8988T (cell line): ENCODE results near the gene RELB.
A peak's percentile ranks its signal among the peaks of the same experiment; 100 is the strongest.
"Not testable (repeated sequence)": the region's sequence is repeated elsewhere in the genome, so short reads cannot be mapped to it uniquely, and the experiment has no call there.

Experiments
- DNase-seq: peaks from one replicate; pipeline ENCODE4 v3.0.0; 2011

RELB gene

DNA sequence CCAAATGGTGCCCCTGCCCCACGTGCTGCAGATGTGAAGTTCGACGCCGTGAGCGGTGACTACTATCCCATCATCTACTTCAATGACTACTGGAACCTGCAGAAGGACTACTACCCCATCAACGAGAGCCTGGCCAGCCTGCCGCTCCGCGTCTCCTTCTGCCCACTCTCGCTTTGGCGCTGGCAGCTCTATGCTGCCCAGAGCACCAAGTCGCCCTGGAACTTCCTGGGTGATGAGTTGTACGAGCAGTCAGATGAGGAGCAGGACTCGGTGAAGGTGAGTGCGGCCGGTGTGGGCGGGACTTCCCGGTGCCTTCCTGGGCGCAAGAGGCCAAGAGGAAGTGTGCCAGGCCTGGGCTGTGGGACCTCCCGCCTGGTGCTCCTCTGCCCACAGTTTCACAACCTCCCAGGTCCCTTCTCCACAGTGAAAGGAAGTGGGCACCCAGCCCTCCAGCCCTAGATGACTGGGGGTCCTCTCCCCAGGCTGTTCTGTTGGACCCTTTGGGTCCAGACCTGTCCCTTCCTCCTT, 14.1 kb upstream of the RELB start:
- DNase-seq = no peak

- DNase-seq = no peak
Measured at GRCh38 chr19:44988273-44988672, 13.0 kb upstream of the RELB start.

- DNase-seq = peak; percentile 71
Measured at GRCh38 chr19:44988896-44989556, 12.2 kb upstream of the RELB start.

DNA sequence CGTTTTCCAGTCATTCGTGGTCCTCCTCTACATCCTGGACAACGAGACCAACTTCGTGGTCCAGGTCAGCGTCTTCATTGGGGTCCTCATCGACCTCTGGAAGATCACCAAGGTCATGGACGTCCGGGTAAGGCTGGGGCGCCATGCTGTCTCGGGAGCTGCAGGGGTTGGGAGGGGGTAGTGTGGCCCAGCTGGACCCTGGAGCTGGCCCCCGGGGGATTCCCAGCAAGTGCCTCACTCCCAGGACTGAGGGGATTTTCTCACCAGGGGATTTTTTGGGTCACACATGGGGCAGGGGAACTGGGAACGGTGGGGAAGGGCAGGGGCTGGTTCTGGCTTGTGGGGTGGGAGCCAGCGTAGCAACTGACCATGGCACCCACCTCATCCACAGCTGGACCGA, 10.8 kb upstream of the RELB start:
- no peak for DNase-seq

DNA sequence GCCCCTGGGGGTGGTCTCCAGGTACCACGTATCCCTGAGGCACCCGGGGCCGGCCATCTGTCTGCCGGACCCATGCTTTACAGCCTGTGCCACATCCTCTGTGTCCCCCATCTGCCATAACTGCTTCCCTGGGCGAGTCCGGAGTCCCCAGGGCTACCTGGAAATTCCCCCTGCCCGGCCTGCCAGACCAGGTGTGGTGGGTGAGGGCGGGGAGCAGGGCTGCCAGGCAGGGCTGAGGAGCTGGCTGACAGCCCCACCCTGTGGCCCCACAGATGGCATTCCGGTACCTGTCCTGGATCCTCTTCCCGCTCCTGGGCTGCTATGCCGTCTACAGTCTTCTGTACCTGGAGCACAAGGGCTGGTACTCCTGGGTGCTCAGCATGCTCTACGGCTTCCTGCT, 10.3 kb upstream of the RELB start:
- no peak for DNase-seq

GRCh38 chr19:44992336-44993163, 8.7 kb upstream of the RELB start:
- no peak for DNase-seq

GRCh38 chr19:44993526-44993925, 7.7 kb upstream of the RELB start:
- DNase-seq = no peak

GRCh38 chr19:44993926-44994537, 7.2 kb upstream of the RELB start:
- DNase-seq = no peak

DNA sequence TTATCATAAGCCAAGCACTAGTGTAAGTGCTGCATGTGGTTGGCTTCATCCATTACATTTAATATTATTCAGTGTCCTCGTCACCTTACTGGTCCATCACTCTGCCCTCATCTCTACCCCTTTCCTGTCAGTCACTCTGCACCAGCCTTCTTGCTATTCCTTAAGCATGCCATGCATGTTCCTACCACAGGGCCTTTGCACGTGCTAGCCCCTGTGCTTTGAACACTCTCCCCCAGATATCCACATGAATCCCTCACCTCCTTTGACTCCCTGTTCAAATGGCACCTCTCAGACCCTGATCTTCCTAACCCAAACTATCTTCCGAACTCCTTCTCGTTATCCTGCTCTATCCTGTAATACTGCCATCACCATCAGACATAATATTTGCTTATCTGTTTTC, 3.2 kb upstream of the RELB start:
- no peak for DNase-seq

DNA sequence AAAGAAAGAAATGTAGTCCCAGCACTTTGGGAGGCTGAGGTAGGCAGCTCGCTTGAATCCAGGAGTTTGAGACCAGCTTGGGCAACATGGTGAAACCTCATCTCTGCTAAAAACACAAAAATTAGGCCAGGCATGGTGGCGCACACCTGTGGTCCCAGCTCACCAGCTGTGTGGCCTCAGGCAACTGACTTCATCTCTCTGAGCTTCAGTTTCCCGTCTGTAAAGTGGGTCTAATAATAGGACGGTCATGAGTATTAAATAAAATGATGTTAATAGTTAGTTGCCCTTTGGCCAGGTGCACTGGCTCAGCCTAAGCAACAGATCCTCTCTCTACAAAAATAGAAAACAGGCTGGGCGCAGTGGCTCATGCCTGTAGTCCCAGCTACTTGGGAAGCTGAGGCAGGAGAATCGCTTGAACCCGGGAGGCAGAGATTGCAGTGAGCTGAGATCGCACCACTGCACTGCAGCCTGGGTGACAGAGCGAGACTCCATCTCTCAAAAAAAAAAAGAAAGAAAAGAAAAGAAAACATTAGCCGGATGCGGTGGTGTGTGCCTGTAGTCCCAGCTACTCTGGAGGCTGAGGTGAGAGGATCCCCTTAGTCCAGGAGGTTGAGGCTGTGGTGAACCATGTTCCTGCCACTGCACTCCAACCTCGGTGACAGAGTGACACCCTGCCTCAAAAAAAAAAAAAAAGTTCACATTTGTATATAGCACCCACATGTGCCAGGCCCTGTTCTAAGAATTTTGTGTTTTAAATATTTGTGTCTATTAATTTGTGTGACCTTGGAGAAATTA, 1.9 kb upstream of the RELB start:
- DNase-seq = not testable (repeated sequence)

DNA sequence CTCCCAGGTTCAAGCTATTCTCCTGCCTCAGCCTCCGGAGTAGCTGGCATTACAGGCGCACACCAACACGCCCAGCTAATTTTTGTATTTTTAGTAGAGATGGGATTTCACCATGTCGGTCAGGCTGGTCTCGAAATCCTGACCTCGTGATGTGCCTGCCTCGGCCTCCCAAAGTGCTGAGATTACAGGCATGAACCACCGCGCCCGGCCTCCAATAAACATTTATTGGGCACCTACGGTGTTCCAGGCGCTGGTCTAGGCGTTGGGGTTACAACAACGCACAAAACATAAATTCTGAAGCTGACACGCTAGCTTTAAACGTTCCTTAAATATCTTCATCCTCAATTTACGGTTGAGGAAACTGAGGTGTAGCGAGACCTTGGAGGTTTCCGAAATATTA, 599 bp upstream of the RELB start:
- DNase-seq = not testable (repeated sequence)

- DNase-seq = no peak
Measured at GRCh38 chr19:45003485-45003884, 2.2 kb downstream of the RELB start.

- no peak for DNase-seq
Measured at GRCh38 chr19:45005787-45006186, 4.5 kb downstream of the RELB start.

- no peak for DNase-seq
Measured at GRCh38 chr19:45008552-45008951, 7.3 kb downstream of the RELB start.

DNA sequence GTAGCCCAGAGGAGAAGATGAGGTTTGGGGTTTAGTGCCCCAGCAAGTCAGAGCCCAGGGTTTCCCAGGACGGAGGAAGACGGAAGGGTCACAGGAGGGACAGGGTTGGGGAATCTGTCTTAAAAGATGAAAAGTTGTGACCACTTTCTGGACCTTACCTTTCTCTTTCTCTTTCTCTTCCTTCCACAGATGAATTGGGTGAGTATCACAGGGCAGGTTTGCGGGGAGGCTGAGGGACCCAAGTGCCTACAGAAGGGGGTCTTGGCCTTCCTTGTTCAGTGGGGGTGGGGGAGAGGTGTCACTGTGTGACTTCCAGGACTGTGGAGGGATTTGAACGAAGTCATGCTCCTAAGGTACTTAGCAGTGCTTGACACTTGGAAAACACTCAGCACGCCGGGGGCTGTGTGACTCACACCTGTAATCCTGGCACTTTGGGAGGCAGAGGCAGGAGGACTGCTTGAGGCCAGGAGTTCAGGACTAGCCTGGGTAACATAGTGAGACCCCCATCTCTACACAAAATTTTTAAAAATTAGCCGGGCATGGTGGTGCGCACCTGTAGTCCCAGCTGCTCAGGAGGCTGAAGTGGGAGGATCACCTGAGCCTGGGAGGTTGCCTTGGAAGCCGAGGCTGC, 8.5 kb downstream of the RELB start:
- no peak for DNase-seq

- no peak for DNase-seq
Measured at GRCh38 chr19:45010306-45010705, 9.0 kb downstream of the RELB start.

DNA sequence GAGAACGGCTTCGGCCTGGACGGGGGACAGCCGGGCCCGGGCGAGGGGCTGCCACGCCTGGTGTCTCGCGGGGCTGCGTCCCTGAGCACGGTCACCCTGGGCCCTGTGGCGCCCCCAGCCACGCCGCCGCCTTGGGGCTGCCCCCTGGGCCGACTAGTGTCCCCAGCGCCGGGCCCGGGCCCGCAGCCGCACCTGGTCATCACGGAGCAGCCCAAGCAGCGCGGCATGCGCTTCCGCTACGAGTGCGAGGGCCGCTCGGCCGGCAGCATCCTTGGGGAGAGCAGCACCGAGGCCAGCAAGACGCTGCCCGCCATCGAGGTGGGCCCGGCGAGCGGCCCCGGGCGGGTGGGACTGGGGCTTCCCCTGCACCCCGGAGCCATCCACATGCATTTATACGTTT, 10.7 kb downstream of the RELB start:
- DNase-seq = no peak

DNA sequence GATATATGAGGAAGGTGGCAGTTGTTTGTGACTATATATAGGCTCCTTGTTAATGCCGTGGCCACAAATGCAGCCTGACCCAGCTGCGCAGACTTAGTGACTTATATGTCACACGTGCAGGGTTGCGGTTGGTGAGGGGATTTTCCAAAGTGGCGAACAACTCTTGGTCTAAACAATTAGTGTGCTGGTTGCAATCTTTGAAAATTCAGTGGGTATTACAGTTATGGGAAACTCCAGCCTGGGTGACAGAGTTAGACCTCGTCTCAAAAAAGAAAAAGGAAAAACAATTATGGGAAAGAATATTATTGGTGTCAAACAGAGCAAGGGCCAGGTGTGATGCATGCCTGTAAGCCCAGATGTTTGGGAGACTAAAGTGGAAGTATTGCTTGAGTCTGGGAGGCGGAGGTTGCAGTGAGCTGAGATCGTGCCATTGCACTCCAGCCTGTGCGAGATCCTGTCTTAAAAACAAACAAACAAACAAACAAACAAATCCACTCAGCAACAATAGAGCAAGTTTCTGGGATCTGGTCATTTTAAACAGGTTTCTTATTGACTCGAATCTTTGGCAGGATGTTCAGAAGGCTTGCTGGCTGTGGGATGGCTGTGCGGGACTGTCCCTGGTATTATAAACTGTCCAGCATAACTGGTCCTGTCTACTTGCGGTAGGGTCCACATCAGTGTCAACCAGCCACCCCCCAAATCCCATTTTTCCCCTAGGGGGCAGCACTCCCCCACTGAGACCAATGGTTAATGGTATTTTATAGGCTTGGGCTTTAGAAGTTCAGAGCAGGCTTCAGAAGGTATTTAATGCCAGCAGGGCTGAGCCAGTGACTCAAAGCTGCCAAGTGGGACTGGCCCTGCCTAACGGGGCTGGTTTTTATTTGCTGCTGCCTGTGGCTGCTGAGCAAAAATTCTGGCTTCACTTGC, 15.4 kb downstream of the RELB start:
- DNase-seq = peak; percentile 61

DNA sequence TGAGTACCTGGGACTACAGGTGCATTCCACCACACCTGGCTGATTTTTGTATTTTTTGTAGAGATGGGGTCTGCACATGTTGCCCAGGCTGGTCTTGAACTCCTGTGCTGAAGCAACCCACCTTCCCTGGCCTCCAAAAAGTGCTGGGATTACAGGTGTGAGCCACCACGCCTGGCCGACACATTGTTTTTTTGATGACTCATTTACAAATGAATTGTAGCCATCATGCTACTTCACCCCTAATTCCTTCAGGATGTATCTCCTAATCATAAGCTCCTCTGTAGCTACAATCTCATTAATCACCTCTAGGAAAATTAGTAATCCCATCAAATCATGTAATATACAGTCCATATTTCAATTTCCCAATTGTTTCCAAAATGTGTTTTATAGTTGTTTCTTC, 17.9 kb downstream of the RELB start:
- DNase-seq = no peak

DNA sequence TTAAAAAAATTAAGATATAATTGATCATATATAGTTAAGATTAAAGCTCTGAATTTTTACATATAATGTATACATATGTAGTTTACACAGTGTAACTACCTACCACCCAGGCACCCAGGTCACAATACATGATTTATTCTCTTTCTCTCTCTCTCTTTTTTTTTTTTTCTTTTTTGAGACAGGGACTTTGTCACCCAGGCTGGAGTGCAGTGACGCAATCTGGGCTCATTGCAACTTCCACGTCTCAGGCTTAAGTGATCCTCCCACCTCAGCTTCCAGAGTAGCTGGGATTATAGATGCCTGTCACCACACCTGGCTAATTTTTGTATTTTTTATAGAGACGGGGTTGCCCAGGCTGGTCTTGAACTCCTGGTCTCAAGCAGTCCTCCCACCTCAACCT, 18.8 kb downstream of the RELB start:
- no peak for DNase-seq

DNA sequence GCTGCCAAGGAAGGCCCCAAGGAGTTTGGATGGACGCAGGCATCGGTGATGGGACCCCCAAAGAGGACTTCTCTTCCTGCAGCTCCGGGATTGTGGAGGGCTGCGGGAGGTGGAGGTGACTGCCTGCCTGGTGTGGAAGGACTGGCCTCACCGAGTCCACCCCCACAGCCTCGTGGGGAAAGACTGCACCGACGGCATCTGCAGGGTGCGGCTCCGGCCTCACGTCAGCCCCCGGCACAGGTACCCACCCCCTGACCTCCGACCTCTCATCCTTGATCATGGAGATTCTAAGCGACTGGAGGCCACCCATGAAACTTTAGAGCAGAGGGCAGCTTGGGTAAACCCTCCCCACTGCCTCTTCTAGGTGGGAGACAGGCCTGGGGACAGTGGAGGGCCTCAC, 20.7 kb downstream of the RELB start:
- DNase-seq = no peak
